Measurements from ENCODE around the gene DIPK1C. TPM values are rescaled to one million over a fixed set of nuclear protein-coding genes. Genes with fewer than 3 reads are reported as not detected.

DIPK1C gene
- total RNA-seq, 1 experiment from 2014 or later, result 0.26 TPM

GRCh38 chr18:74425161-74425560, 31.9 kb downstream of the DIPK1C start:
- TF ChIP-seq CTCF (IDR thresholded peaks at IDR 0.05) (no peak), POLR2AphosphoS5 (IDR thresholded peaks at IDR 0.05; ENCODE audit: low read depth, low read length) (no peak), TCF7L2 (IDR thresholded peaks at IDR 0.05; ENCODE audit: low read depth, low read length) (no peak), SIN3A (IDR thresholded peaks at IDR 0.05; ENCODE audit: borderline replicate concordance, insufficient read depth, low read depth, low read length) (no peak), REST (IDR thresholded peaks at IDR 0.05; ENCODE audit: insufficient read depth in 1 of 2, low read depth in 2 of 2, low read length in 1 of 2) (no peak)
- no peak for ATAC-seq
- ChIA-PET POLR2A (no interaction called here), CTCF (no interaction called here)
- H3K36me3 ChIP-seq (ENCODE audit: control insufficient read depth, insufficient read depth, low read length), result no peaks in the 10 kb centered on the region
- H3K27me3 ChIP-seq (ENCODE audit: control insufficient read depth, insufficient read depth, low read length), result peaks cover 5% of the 10 kb centered on the region; the same call in 1 of the 2 replicates
- intact Hi-C loops (cut with micrococcal nuclease; ENCODE audit: unreplicated experiment), result no loop called here
- no TSS peak for BruUV-seq (replicated peaks)
- no peak overlapping the region for H3K4me3 ChIP-seq (ENCODE audit: low read depth in 2 of 2, low read length in 2 of 2)
- no peak overlapping the region for H3K27ac ChIP-seq (ENCODE audit: low read length)
- no peak for DNase-seq (ENCODE audit: low read depth, low spot score)
- no peaks in the 10 kb centered on the region; the same call in 1 of the 2 replicates for H3K9me3 ChIP-seq (ENCODE audit: control insufficient read depth, insufficient read depth, low read depth, low read length)
- no peaks in the 10 kb centered on the region for H3K4me1 ChIP-seq (ENCODE audit: control insufficient read depth, insufficient read depth, low read length)
- in situ Hi-C loops (cut with HindIII; ENCODE audit: low pct_unique_long_range_greater_than_20kb, low sequenced_read_pairs), result no loop called here

- DNase-seq (ENCODE audit: low read depth, low spot score) (no peak), ATAC-seq (no peak)
- H3K9me3 ChIP-seq (ENCODE audit: control insufficient read depth, insufficient read depth, low read depth, low read length), result no peaks in the 10 kb centered on the region; the same call in 1 of the 2 replicates
- H3K27ac ChIP-seq (ENCODE audit: low read length), result no peak overlapping the region
- no peak overlapping the region for H3K4me3 ChIP-seq (ENCODE audit: low read depth in 2 of 2, low read length in 2 of 2)
- H3K4me1 ChIP-seq (ENCODE audit: control insufficient read depth, insufficient read depth, low read length), result no peaks in the 10 kb centered on the region
- BruUV-seq (replicated peaks), result no TSS peak
- in situ Hi-C loops (cut with HindIII; ENCODE audit: low pct_unique_long_range_greater_than_20kb, low sequenced_read_pairs) (no loop called here), intact Hi-C loops (cut with micrococcal nuclease; ENCODE audit: unreplicated experiment) (no loop called here)
- CTCF ChIA-PET, result no interaction called here
- H3K27me3 ChIP-seq (ENCODE audit: control insufficient read depth, insufficient read depth, low read length), result peaks cover 19% of the 10 kb centered on the region
- POLR2A ChIA-PET, result no interaction called here
- no peaks in the 10 kb centered on the region for H3K36me3 ChIP-seq (ENCODE audit: control insufficient read depth, insufficient read depth, low read length)
- TF ChIP-seq CTCF (IDR thresholded peaks at IDR 0.05), result no peak
- no peak for TF ChIP-seq SIN3A (IDR thresholded peaks at IDR 0.05; ENCODE audit: borderline replicate concordance, insufficient read depth, low read depth, low read length)
- no peak for TF ChIP-seq POLR2AphosphoS5 (IDR thresholded peaks at IDR 0.05; ENCODE audit: low read depth, low read length)
- no peak for TF ChIP-seq TCF7L2 (IDR thresholded peaks at IDR 0.05; ENCODE audit: low read depth, low read length)
- no peak for TF ChIP-seq REST (IDR thresholded peaks at IDR 0.05; ENCODE audit: insufficient read depth in 1 of 2, low read depth in 2 of 2, low read length in 1 of 2)
These were observed 34.6 kb downstream of the DIPK1C start for GRCh38 chr18:74422541-74422940.

All from Panc1 (cell line).